H9 (cell line): ENCODE results near the gene TCF20. TPM values are rescaled to one million over a fixed set of nuclear protein-coding genes. Genes with fewer than 3 reads are reported as not detected.

Source experiments
- DNase-seq: peaks from one replicate; pipeline ENCODE4 v3.0.0-alpha.2; 2017
- H2AFZ ChIP-seq: one replicate; pipeline ENCODE4 v1.6.1; 2013; ENCODE audit warnings: mild to moderate bottlenecking, low read length, control low read depth, moderate library complexity
- H2AK5ac ChIP-seq: 2 replicates; pipeline ENCODE4 v1.6.1; 2013; ENCODE audit warnings: low read length, control low read depth, mixed read lengths; ENCODE audit not compliant: insufficient read length
- H2BK120ac ChIP-seq: one replicate; pipeline ENCODE4 v1.6.1; 2013; ENCODE audit warnings: low read depth, mild to moderate bottlenecking, low read length, control low read depth, inconsistent platforms; ENCODE audit not compliant: poor library complexity, severe bottlenecking
- H2BK12ac ChIP-seq: 2 replicates; pipeline ENCODE4 v1.6.1; 2013; ENCODE audit warnings: low read length, control low read depth, mixed read lengths, low read depth; ENCODE audit not compliant: insufficient read length
- H2BK15ac ChIP-seq: 2 replicates; pipeline ENCODE4 v1.6.1; 2013; ENCODE audit warnings: low read depth, low read length, control low read depth
- H2BK20ac ChIP-seq: one replicate; pipeline ENCODE4 v1.6.1; 2013; ENCODE audit warnings: low read depth, mild to moderate bottlenecking, low read length, control low read depth, inconsistent platforms; ENCODE audit not compliant: poor library complexity, severe bottlenecking
- H2BK5ac ChIP-seq: 2 replicates; pipeline ENCODE4 v1.6.1; 2013; ENCODE audit warnings: low read length, control low read depth, mixed read lengths; ENCODE audit not compliant: insufficient read length
- H3K14ac ChIP-seq: 2 replicates; pipeline ENCODE4 v1.6.1; 2013; ENCODE audit warnings: low read length, control low read depth; ENCODE audit not compliant: insufficient read depth
- H3K18ac ChIP-seq: 2 replicates; pipeline ENCODE4 v1.6.1; 2013; ENCODE audit warnings: low read depth, mild to moderate bottlenecking, mixed read lengths, low read length, control low read depth; ENCODE audit not compliant: insufficient read length
- H3K23ac ChIP-seq: 2 replicates; pipeline ENCODE4 v1.6.1; 2013; ENCODE audit warnings: low read length, control low read depth, mixed read lengths, low read depth; ENCODE audit not compliant: insufficient read length
- H3K23me2 ChIP-seq: 2 replicates; pipeline ENCODE4 v1.6.1; 2013; ENCODE audit warnings: low read depth, mild to moderate bottlenecking, mixed read lengths, low read length, control low read depth; ENCODE audit not compliant: insufficient read length, poor library complexity, severe bottlenecking
- H3K27ac ChIP-seq: 2 replicates; pipeline ENCODE4 v1.5.1; 2013; ENCODE audit warnings: low read length, control low read depth, mixed read lengths, low read depth; ENCODE audit not compliant: insufficient read length
- H3K27me3 ChIP-seq: 2 replicates; pipeline ENCODE4 v1.6.1; 2013; ENCODE audit warnings: low read length, control low read depth, inconsistent platforms; ENCODE audit not compliant: insufficient read depth
- H3K4ac ChIP-seq: 2 replicates; pipeline ENCODE4 v1.6.1; 2013; ENCODE audit warnings: low read depth, mild to moderate bottlenecking, control low read depth, inconsistent platforms, low read length, moderate library complexity
- H3K4me1 ChIP-seq: 2 replicates; pipeline ENCODE4 v1.6.1; 2013; ENCODE audit warnings: low read length, control low read depth, inconsistent platforms; ENCODE audit not compliant: insufficient read depth
- H3K4me2 ChIP-seq: 2 replicates; pipeline ENCODE4 v1.6.1; 2013; ENCODE audit warnings: low read length, control low read depth, mixed read lengths; ENCODE audit not compliant: insufficient read length, insufficient read depth
- H3K56ac ChIP-seq: 2 replicates; pipeline ENCODE4 v1.6.1; 2013; ENCODE audit warnings: low read depth, mild to moderate bottlenecking, mixed read lengths, low read length, control low read depth; ENCODE audit not compliant: insufficient read length
- H3K79me1 ChIP-seq: 2 replicates; pipeline ENCODE4 v1.6.1; 2013; ENCODE audit warnings: low read depth, mild to moderate bottlenecking, moderate library complexity, low read length, control low read depth, inconsistent platforms; ENCODE audit not compliant: insufficient read depth, poor library complexity, severe bottlenecking
- H3K79me2 ChIP-seq: 2 replicates; pipeline ENCODE4 v1.6.1; 2013; ENCODE audit warnings: low read length, control low read depth, inconsistent platforms; ENCODE audit not compliant: insufficient read depth
- H3K9ac ChIP-seq: 2 replicates; pipeline ENCODE4 v1.6.1; 2013; ENCODE audit warnings: low read length, control low read depth, mixed read lengths; ENCODE audit not compliant: insufficient read length; ENCODE audit errors: extremely low read depth
- H3K9me3 ChIP-seq: one replicate; pipeline ENCODE4 v1.6.1; 2013; ENCODE audit warnings: low read depth, low read length, inconsistent platforms; ENCODE audit not compliant: control insufficient read depth
- H3T11ph ChIP-seq: one replicate; pipeline ENCODE4 v1.6.1; 2013; ENCODE audit warnings: mild to moderate bottlenecking, low read length, control low read depth, inconsistent platforms
- H4K20me1 ChIP-seq: one replicate; pipeline ENCODE4 v1.6.1; 2013; ENCODE audit not compliant: control insufficient read depth, insufficient read length, insufficient read depth
- H4K5ac ChIP-seq: 2 replicates; pipeline ENCODE4 v1.6.1; 2013; ENCODE audit warnings: low read depth, mild to moderate bottlenecking, mixed read lengths, low read length, control low read depth; ENCODE audit not compliant: insufficient read length
- H4K8ac ChIP-seq: replicated peaks from 2 replicates; pipeline ENCODE4 v1.6.1; 2013; ENCODE audit warnings: low read length, control low read depth, mixed read lengths, low read depth; ENCODE audit not compliant: insufficient read length
- H4K91ac ChIP-seq: 2 replicates; pipeline ENCODE4 v1.6.1; 2013; ENCODE audit warnings: low read depth, mild to moderate bottlenecking, moderate library complexity, mixed read lengths, low read length, control low read depth; ENCODE audit not compliant: insufficient read length
- H3K27ac Mint-ChIP-seq, 3 experiments: 2 replicates in 2 of 3; 3 replicates in 1 of 3; pipeline ENCODE4 v1.8.0; 2020 to 2021; ENCODE audit warnings: mixed read lengths in 3 of 3, mild to moderate bottlenecking in 1 of 3, moderate library complexity in 1 of 3
- H3K27me3 Mint-ChIP-seq: 2 replicates; pipeline ENCODE4 v1.8.0; 2021; ENCODE audit warnings: low read depth, mild to moderate bottlenecking, moderate library complexity, mixed read lengths
- H3K36me3 Mint-ChIP-seq, 3 experiments: 2 replicates in 2 of 3; 3 replicates in 1 of 3; pipeline ENCODE4 v1.8.0; 2020 to 2021; ENCODE audit warnings: low read depth in 3 of 3, mixed read lengths in 3 of 3; ENCODE audit not compliant: insufficient read depth in 1 of 3
- H3K4me1 Mint-ChIP-seq, 2 experiments: 2 replicates each; pipeline ENCODE4 v1.8.0; 2020; ENCODE audit warnings: mixed read lengths in 2 of 2
- H3K4me3 Mint-ChIP-seq, 2 experiments: 2 replicates in 1 of 2; 3 replicates in 1 of 2; pipeline ENCODE4 v1.8.0; 2020 to 2021; ENCODE audit warnings: mild to moderate bottlenecking in 2 of 2, mixed read lengths in 2 of 2, moderate library complexity in 1 of 2
- H3K9me3 Mint-ChIP-seq, 2 experiments: 2 replicates in 1 of 2; 3 replicates in 1 of 2; pipeline ENCODE4 v1.8.0; 2020; ENCODE audit warnings: mild to moderate bottlenecking in 2 of 2, mixed read lengths in 2 of 2, moderate library complexity in 1 of 2
- WGBS: extraction: QIAGEN DNeasy Blood & Tissue Kit; methylation state at CpG from one replicate; pipeline ENCODE4 v1.1.7; 2013; ENCODE audit warnings: missing lambda C conversion rate, low lambda C conversion rate, mixed read lengths; ENCODE audit not compliant: insufficient read length; ENCODE audit errors: extremely low coverage; 5-methylcytosine and 5-hydroxymethylcytosine counted together
- total RNA-seq: library from RNA; stranded (reverse); gene quantifications from 2 replicates; pipeline ENCODE4 v1.2.1, GENCODE V29; 2021
- TF ChIP-seq, protein P1 (sequence below): fragments of 200-600 bp; sonication (generic); conservative IDR thresholded peaks from 3 replicates; pipeline ENCODE4 v1.8.0; 2021; ENCODE audit warnings: antibody characterized with exemption, mild to moderate bottlenecking

TCF20 gene
- total RNA-seq, 1 experiment from 2014 or later: 75.6 TPM

- Histone ChIP-seq H4K91ac (no peak overlapping the region), H2BK12ac (no peak overlapping the region), H3K27me3 (no peaks in the 10 kb centered on the region; the same call in 1 of the 2 replicates), H3K9me3 (no peaks in the 10 kb centered on the region), H2AK5ac (no peak overlapping the region), H3K27ac (no peak overlapping the region), H2BK20ac (no peak overlapping the region), H2BK120ac (no peak overlapping the region), H3K23ac (no peak overlapping the region), H3K9ac (no peak overlapping the region), H4K5ac (no peak overlapping the region), H2AFZ (no peak overlapping the region), H3K79me2 (no peaks in the 10 kb centered on the region), H4K8ac (no peak overlapping the region), H2BK15ac (no peak overlapping the region), H2BK5ac (no peak overlapping the region), H4K20me1 (no peaks in the 10 kb centered on the region), H3K56ac (no peak overlapping the region), H3T11ph (no peak overlapping the region), H3K4me2 (peak overlapping the region; percentile 68), H3K14ac (peak overlapping the region; percentile 8; the same call in 1 of the 2 replicates), H3K79me1 (no peaks in the 10 kb centered on the region), H3K4me1 (peaks cover 11% of the 10 kb centered on the region; the same call in 1 of the 2 replicates), H3K23me2 (peaks cover 4% of the 10 kb centered on the region), H3K4ac (no peak overlapping the region), H3K18ac (peak overlapping the region; percentile 19)
- DNase-seq: no peak
- H3K36me3 Mint-ChIP-seq: no peaks in the 10 kb centered on the region
- H3K27ac Mint-ChIP-seq: peak overlapping the region in 1 of 3 experiments; percentile 40; a peak in 1 of 7 replicates
- H3K4me3 Mint-ChIP-seq: peak overlapping the region; percentile 36 to 67; a peak in 4 of 5 replicates
- H3K9me3 Mint-ChIP-seq: no peaks in the 10 kb centered on the region
- H3K4me1 Mint-ChIP-seq: peaks cover 33 to 54% of the 10 kb centered on the region in 2 experiments
- WGBS: no CpG with 5 or more reads among the region's 8 CpGs
- H3K27me3 Mint-ChIP-seq: peaks cover 60% of the 10 kb centered on the region
- TF ChIP-seq, protein P1, sequence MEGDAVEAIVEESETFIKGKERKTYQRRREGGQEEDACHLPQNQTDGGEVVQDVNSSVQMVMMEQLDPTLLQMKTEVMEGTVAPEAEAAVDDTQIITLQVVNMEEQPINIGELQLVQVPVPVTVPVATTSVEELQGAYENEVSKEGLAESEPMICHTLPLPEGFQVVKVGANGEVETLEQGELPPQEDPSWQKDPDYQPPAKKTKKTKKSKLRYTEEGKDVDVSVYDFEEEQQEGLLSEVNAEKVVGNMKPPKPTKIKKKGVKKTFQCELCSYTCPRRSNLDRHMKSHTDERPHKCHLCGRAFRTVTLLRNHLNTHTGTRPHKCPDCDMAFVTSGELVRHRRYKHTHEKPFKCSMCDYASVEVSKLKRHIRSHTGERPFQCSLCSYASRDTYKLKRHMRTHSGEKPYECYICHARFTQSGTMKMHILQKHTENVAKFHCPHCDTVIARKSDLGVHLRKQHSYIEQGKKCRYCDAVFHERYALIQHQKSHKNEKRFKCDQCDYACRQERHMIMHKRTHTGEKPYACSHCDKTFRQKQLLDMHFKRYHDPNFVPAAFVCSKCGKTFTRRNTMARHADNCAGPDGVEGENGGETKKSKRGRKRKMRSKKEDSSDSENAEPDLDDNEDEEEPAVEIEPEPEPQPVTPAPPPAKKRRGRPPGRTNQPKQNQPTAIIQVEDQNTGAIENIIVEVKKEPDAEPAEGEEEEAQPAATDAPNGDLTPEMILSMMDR: no peak
Measured at GRCh38 chr22:42304324-42304790, 33.9 kb upstream of the TCF20 start.
